DOHH2 (cell line): ENCODE measurements around the gene MYL5.

Experiments
- CTCF ChIP-seq: fragments of 200-600 bp; sonication (generic); IDR thresholded peaks from one replicate; pipeline ENCODE4 v1.5.1; 2014; ENCODE audit warnings: antibody characterized with exemption, mild to moderate bottlenecking, low read depth, low read length; ENCODE audit not compliant: poor library complexity, severe bottlenecking
- EZH2phosphoT487 ChIP-seq: fragments of 200-600 bp; sonication (generic); IDR thresholded peaks from 2 replicates; pipeline ENCODE4 v1.6.1; 2017; ENCODE audit warnings: borderline replicate concordance, mild to moderate bottlenecking, antibody characterized with exemption, low read length, moderate library complexity, mixed read lengths

DNA sequence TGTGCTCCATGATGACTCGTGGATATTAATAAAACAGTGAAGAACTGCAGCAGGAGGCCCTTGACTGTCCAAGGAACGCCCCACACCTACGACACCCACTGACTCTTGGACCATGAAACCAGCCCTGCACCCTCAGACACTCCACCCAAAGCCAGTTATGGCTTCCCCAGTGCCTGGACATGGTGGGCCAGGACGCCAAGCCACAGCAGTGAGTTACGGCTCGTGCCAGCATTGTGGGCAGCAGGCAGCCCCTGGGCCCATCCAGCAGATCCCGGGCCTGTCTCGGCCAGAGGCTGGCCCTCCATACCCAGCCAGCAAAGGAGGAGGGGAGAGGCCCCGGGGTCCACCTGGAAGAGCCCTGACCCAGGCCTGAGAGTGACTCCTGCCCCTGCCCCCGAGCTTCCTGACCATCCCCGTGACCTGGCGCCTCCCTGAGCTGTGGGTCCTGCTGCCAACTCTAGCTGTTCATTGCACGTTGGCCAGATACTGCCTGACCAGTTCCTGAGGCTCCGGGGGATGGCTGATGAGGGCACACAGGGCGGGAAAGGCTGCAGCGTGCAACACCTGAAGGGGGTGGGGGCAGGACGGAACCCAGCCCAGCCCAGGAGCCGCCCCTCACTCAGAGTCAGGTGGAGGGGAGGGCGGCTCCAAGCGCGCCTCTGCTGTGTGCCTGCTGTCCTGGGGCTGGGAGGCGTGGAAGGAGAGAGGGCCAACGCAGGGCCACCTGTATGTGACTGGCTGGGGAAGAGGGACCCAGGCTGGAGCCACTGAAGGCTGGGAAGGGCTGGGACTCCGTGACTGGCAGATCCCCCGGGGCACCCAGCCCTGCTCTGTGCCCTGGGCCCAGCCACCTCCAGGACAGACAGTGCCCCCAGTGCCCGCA lies 13.9 kb downstream of the MYL5 start:
- TF ChIP-seq CTCF (no peak), EZH2phosphoT487 (no peak)
